Nephron progenitor cell (in vitro differentiated cells): ENCODE results near the gene BUB3.

Source experiments
- DNase-seq: peaks from one replicate; pipeline ENCODE4 v3.0.0; 2021
- H3K27ac Mint-ChIP-seq: 2 replicates; pipeline ENCODE4 v1.8.0; 2021; ENCODE audit warnings: mild to moderate bottlenecking, moderate library complexity, mixed read lengths
- H3K27me3 Mint-ChIP-seq: 2 replicates; pipeline ENCODE4 v1.8.0; 2021; ENCODE audit warnings: mild to moderate bottlenecking, low read depth, mixed read lengths; ENCODE audit not compliant: poor library complexity
- H3K36me3 Mint-ChIP-seq: 2 replicates; pipeline ENCODE4 v1.8.0; 2021; ENCODE audit warnings: low read depth, mixed read lengths
- H3K4me1 Mint-ChIP-seq: 2 replicates; pipeline ENCODE4 v1.8.0; 2021; ENCODE audit warnings: mixed read lengths
- H3K4me3 Mint-ChIP-seq: 2 replicates; pipeline ENCODE4 v1.8.0; 2021; ENCODE audit warnings: mild to moderate bottlenecking, moderate library complexity, mixed read lengths
- H3K9me3 Mint-ChIP-seq: 2 replicates; pipeline ENCODE4 v1.8.0; 2021; ENCODE audit warnings: mild to moderate bottlenecking, moderate library complexity, mixed read lengths
- CTCF ChIP-seq: fragments of 200-600 bp; sonication (generic); IDR thresholded peaks from 2 replicates; pipeline ENCODE4 v1.5.0; 2021; ENCODE audit warnings: antibody characterized with exemption

Gene BUB3

GRCh38 chr10:123187781-123188180 lies 33.6 kb downstream of the BUB3 start:
- H3K27ac Mint-ChIP-seq, result no peak overlapping the region
- peaks cover 39% of the 10 kb centered on the region for H3K9me3 Mint-ChIP-seq
- DNase-seq, result no peak
- TF ChIP-seq CTCF, result no peak
- H3K27me3 Mint-ChIP-seq, result peaks cover 9% of the 10 kb centered on the region
- H3K4me1 Mint-ChIP-seq, result no peaks in the 10 kb centered on the region
- H3K36me3 Mint-ChIP-seq, result peaks cover 43% of the 10 kb centered on the region
- no peak overlapping the region for H3K4me3 Mint-ChIP-seq

- Mint-ChIP-seq H3K4me3 (no peak overlapping the region), H3K9me3 (no peaks in the 10 kb centered on the region), H3K36me3 (peaks cover 3% of the 10 kb centered on the region), H3K27ac (no peak overlapping the region), H3K4me1 (peaks cover 9% of the 10 kb centered on the region), H3K27me3 (peaks cover 11% of the 10 kb centered on the region)
- no peak for DNase-seq
- no peak for TF ChIP-seq CTCF
Observed at GRCh38 chr10:123191886-123192285, 37.7 kb downstream of the BUB3 start.

- Mint-ChIP-seq H3K36me3 (no peaks in the 10 kb centered on the region), H3K4me1 (peaks cover 9% of the 10 kb centered on the region), H3K27ac (no peak overlapping the region), H3K9me3 (no peaks in the 10 kb centered on the region), H3K4me3 (no peak overlapping the region), H3K27me3 (peaks cover 11% of the 10 kb centered on the region)
- DNase-seq, result no peak
- no peak for TF ChIP-seq CTCF
Observed at GRCh38 chr10:123194056-123194455, 39.9 kb downstream of the BUB3 start.

GRCh38 chr10:123200531-123200930 lies 46.3 kb downstream of the BUB3 start:
- H3K4me3 Mint-ChIP-seq, result no peak overlapping the region
- no peak overlapping the region for H3K27ac Mint-ChIP-seq
- H3K9me3 Mint-ChIP-seq, result no peaks in the 10 kb centered on the region
- DNase-seq, result no peak
- H3K36me3 Mint-ChIP-seq, result peaks cover 2% of the 10 kb centered on the region
- TF ChIP-seq CTCF, result no peak
- H3K27me3 Mint-ChIP-seq, result no peaks in the 10 kb centered on the region
- peaks cover 3% of the 10 kb centered on the region for H3K4me1 Mint-ChIP-seq

GRCh38 chr10:123202506-123202905 lies 48.3 kb downstream of the BUB3 start:
- no peak overlapping the region for H3K27ac Mint-ChIP-seq
- DNase-seq, result no peak
- peaks cover 11% of the 10 kb centered on the region for H3K36me3 Mint-ChIP-seq
- peaks cover 8% of the 10 kb centered on the region for H3K9me3 Mint-ChIP-seq
- H3K4me1 Mint-ChIP-seq, result no peaks in the 10 kb centered on the region
- no peak overlapping the region for H3K4me3 Mint-ChIP-seq
- no peak for TF ChIP-seq CTCF
- H3K27me3 Mint-ChIP-seq, result no peaks in the 10 kb centered on the region

- H3K9me3 Mint-ChIP-seq, result peaks cover 18% of the 10 kb centered on the region
- no peaks in the 10 kb centered on the region for H3K4me1 Mint-ChIP-seq
- peaks cover 19% of the 10 kb centered on the region for H3K36me3 Mint-ChIP-seq
- H3K27me3 Mint-ChIP-seq, result no peaks in the 10 kb centered on the region
- no peak overlapping the region for H3K4me3 Mint-ChIP-seq
- DNase-seq, result no peak
- no peak overlapping the region for H3K27ac Mint-ChIP-seq
- no peak for TF ChIP-seq CTCF
Observed at GRCh38 chr10:123203393-123204126, 49.4 kb downstream of the BUB3 start.
